B cell (primary cell): ENCODE results near the gene CAPN5. TPM values are rescaled to one million over a fixed set of nuclear protein-coding genes. Genes with fewer than 3 reads are reported as not detected.

Experiments
- ATAC-seq: fragments of 200-7000 bp; cut with Tn5 transposase; one replicate; pipeline ENCODE4 v1.10.0; 2021; ENCODE audit warnings: low read depth, mild to moderate bottlenecking, moderate number of reproducible peaks, moderate library complexity
- CTCF ChIA-PET: fragments of 350-600 bp; sonication (Branson Sonifier 250); formaldehyde crosslinking; loops from one replicate; lab custom pipeline; 2021; ENCODE audit warnings: antibody characterized with exemption, inconsistent platforms; lab: Charles Lee
- POLR2A ChIA-PET: fragments of 350-600 bp; sonication (Branson Sonifier 250); formaldehyde crosslinking; loops from one replicate; lab custom pipeline; 2021; ENCODE audit warnings: antibody characterized with exemption; lab: Charles Lee
- DNase-seq: peaks from one replicate; pipeline ENCODE4 v3.0.0; 2013
- H2AFZ ChIP-seq: 2 replicates; pipeline ENCODE4 v1.6.1; 2012; ENCODE audit warnings: mild to moderate bottlenecking, low read depth, low read length; ENCODE audit not compliant: insufficient read depth, poor library complexity, severe bottlenecking
- H3K27ac ChIP-seq, 2 donors: 1 replicate in 1 of 2; 2 replicates in 1 of 2; pipeline ENCODE4 v1.5.1; 2012 to 2013; ENCODE audit warnings: low read length in 2 of 2, mild to moderate bottlenecking in 2 of 2, moderate library complexity in 1 of 2
- H3K27me3 ChIP-seq, 4 experiments: fragments of 200-600 bp in 1 of 4; sonication (generic) in 1 of 4; replicated peaks in 1 of 4; 1 replicate in 2 of 4; 2 replicates in 2 of 4; pipeline versions ENCODE4 v1.6.1 to v1.7.0; 2013 to 2016; ENCODE audit warnings: low read length in 3 of 4, mild to moderate bottlenecking in 2 of 4, mixed read lengths in 1 of 4, moderate library complexity in 1 of 4; ENCODE audit not compliant: insufficient read depth in 4 of 4, control insufficient read depth in 3 of 4; ENCODE audit errors: control extremely low read depth in 1 of 4
- H3K36me3 ChIP-seq, 2 experiments: replicated peaks in 1 of 2; 1 replicate in 1 of 2; 2 replicates in 1 of 2; pipeline versions ENCODE4 v1.6.1 to v1.7.1; 2013; ENCODE audit warnings: low read length in 1 of 2; ENCODE audit not compliant: insufficient read depth in 2 of 2, control insufficient read depth in 1 of 2; ENCODE audit errors: control extremely low read depth in 1 of 2, extremely low read depth in 1 of 2
- H3K4me1 ChIP-seq, 2 donors: fragments of 200-600 bp in 1 of 2; sonication (generic) in 1 of 2; 1 replicate in 1 of 2; 2 replicates in 1 of 2; pipeline versions ENCODE4 v1.5.1 to v1.6.1; 2013 to 2017; ENCODE audit warnings: low read length in 2 of 2; ENCODE audit not compliant: control insufficient read depth in 2 of 2, insufficient read depth in 2 of 2
- H3K4me2 ChIP-seq: replicated peaks from 2 replicates; pipeline ENCODE3; 2012; ENCODE audit warnings: mild to moderate bottlenecking, low read depth, low read length; ENCODE audit not compliant: poor library complexity, severe bottlenecking
- H3K4me3 ChIP-seq, 5 experiments: fragments of 200-600 bp in 1 of 5; sonication (generic) in 1 of 5; 1 replicate in 3 of 5; 2 replicates in 2 of 5; pipeline versions ENCODE4 v1.5.1 to v1.7.0; 2011 to 2016; ENCODE audit warnings: low read length in 4 of 5, mild to moderate bottlenecking in 4 of 5, low read depth in 2 of 5, control low read depth in 1 of 5, moderate library complexity in 1 of 5; ENCODE audit not compliant: insufficient read depth in 1 of 5; ENCODE audit errors: control extremely low read depth in 1 of 5, extremely low read depth in 1 of 5
- H3K79me2 ChIP-seq: fragments of 200-600 bp; sonication (generic); one replicate; pipeline ENCODE4 v1.6.0; 2016; ENCODE audit warnings: low read length; ENCODE audit not compliant: control insufficient read depth, insufficient read depth
- H3K9ac ChIP-seq: fragments of 200-600 bp; sonication (generic); 2 replicates; pipeline ENCODE4 v1.6.1; 2017; ENCODE audit warnings: mild to moderate bottlenecking, low read length, moderate library complexity
- H3K9me3 ChIP-seq, 3 donors: one replicate each; pipeline versions ENCODE4 v1.6.1 to v1.7.1; 2013; ENCODE audit warnings: low read length in 2 of 3; ENCODE audit not compliant: control insufficient read depth in 2 of 3, insufficient read depth in 1 of 3; ENCODE audit errors: control extremely low read depth in 1 of 3
- H4K20me1 ChIP-seq: 2 replicates; pipeline ENCODE4 v1.6.0; 2012; ENCODE audit warnings: mild to moderate bottlenecking, low read length; ENCODE audit not compliant: insufficient read depth, control insufficient read depth, poor library complexity, severe bottlenecking
- H3K27ac Mint-ChIP-seq: one replicate; pipeline ENCODE4 v1.8.0; 2021; ENCODE audit warnings: mixed read lengths
- H3K27me3 Mint-ChIP-seq: one replicate; pipeline ENCODE4 v1.8.0; 2021; ENCODE audit warnings: mixed read lengths
- H3K4me1 Mint-ChIP-seq: one replicate; pipeline ENCODE4 v1.8.0; 2021; ENCODE audit warnings: mixed read lengths
- H3K4me3 Mint-ChIP-seq: one replicate; pipeline ENCODE4 v1.8.0; 2021; ENCODE audit warnings: mixed read lengths
- H3K9me3 Mint-ChIP-seq: one replicate; pipeline ENCODE4 v1.8.0; 2022; ENCODE audit warnings: mixed read lengths; ENCODE audit not compliant: insufficient read depth
- EZH2 ChIP-seq: IDR thresholded peaks from 2 replicates; pipeline ENCODE4 v1.6.1; 2012; ENCODE audit warnings: borderline replicate concordance, low read depth, mild to moderate bottlenecking, moderate library complexity, low read length; ENCODE audit not compliant: insufficient read depth, poor library complexity, severe bottlenecking
- WGBS: methylation state at CpG from one replicate; pipeline ENCODE4 v1.1.5; 2013; ENCODE audit warnings: missing lambda C conversion rate; ENCODE audit not compliant: insufficient coverage; 5-methylcytosine and 5-hydroxymethylcytosine counted together
- intact Hi-C: fragments of 100-400 bp; cut with micrococcal nuclease; formaldehyde crosslinking; loops from one replicate; pipeline ENCODE4 v1.10.0; 2022
- polyA plus RNA-seq: library from polyadenylated mRNA; depleted of rRNA; stranded (reverse); fragments of >200 nt; gene quantifications from 2 replicates; pipeline ENCODE4 v1.2.3, GENCODE V29; 2012
- total RNA-seq, 2 donors: library from RNA; stranded (reverse); fragments of 120-200 nt in 1 of 2; gene quantifications; 1 replicate in 1 of 2; 2 replicates in 1 of 2; pipeline versions ENCODE4 v1.2.3 to v1.2.4, GENCODE V29; 2013 to 2022
- TF ChIP-seq, protein P1 (sequence below): fragments of 200-600 bp; IDR thresholded peaks from one replicate; pipeline ENCODE4 v1.8.0; 2022; ENCODE audit warnings: antibody characterized with exemption, mild to moderate bottlenecking

CAPN5 gene
- total and polyA plus RNA-seq, 2 donors (not counting 1 experiment from before 2014, with no cell fraction given): 0.74 to 0.78 TPM

DNA sequence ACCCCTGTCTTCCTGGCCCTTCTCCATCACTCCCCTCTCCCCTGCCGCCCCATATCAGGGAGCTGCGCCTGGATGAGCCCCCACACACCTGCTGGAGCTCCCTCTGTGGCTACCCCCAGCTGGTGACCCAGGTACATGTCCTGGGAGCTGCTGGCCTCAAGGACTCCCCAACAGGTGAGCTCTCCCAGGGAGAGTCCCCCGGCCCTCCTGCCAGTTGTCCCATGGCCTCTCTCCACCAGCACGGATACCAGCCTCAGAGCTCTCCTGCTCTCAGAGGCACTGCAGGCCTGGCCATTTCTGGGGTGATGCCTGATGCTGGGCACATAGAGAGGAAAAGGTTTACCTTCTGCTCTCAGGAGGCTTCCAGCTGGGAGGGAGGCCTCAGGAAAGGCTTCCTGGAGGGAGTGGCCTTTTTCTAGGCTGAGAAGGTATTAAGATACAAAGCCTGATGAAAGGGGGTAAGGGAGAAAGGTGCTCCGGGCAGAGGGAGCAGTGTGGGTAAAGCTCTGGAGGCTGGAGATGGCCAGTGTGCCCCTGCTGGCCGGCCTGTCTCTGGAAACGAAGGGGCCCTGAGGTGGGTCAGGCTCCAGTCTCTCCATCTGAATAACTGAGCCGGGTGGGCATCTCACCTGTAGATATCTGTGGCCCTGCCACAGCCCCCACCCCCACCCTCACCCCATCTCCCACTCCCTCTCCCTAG lies 55.3 kb downstream of the CAPN5 start:
- Histone ChIP-seq H3K27me3 (peaks cover 0 to 9% (median 0%) of the 10 kb centered on the region in 4 experiments), H3K9ac (no peak overlapping the region), H3K9me3 (no peaks in the 10 kb centered on the region), H2AFZ (no peak overlapping the region), H3K79me2 (no peaks in the 10 kb centered on the region), H3K27ac (no peak overlapping the region), H3K4me1 (peaks cover 3 to 4% of the 10 kb centered on the region in 2 donors), H3K4me2 (no peak overlapping the region), H3K4me3 (no peak overlapping the region), H4K20me1 (no peaks in the 10 kb centered on the region), H3K36me3 (no peaks in the 10 kb centered on the region)
- H3K27ac Mint-ChIP-seq: no peak overlapping the region
- WGBS: 89% methylated on average over 8 of the region's 8 CpGs
- no peaks in the 10 kb centered on the region for H3K9me3 Mint-ChIP-seq
- POLR2A ChIA-PET: no interaction called here
- DNase-seq (no peak), ATAC-seq (no peak)
- intact Hi-C loops: no loop called here
- CTCF ChIA-PET: no interaction called here
- H3K4me1 Mint-ChIP-seq: peaks cover 9% of the 10 kb centered on the region
- TF ChIP-seq, protein P1, sequence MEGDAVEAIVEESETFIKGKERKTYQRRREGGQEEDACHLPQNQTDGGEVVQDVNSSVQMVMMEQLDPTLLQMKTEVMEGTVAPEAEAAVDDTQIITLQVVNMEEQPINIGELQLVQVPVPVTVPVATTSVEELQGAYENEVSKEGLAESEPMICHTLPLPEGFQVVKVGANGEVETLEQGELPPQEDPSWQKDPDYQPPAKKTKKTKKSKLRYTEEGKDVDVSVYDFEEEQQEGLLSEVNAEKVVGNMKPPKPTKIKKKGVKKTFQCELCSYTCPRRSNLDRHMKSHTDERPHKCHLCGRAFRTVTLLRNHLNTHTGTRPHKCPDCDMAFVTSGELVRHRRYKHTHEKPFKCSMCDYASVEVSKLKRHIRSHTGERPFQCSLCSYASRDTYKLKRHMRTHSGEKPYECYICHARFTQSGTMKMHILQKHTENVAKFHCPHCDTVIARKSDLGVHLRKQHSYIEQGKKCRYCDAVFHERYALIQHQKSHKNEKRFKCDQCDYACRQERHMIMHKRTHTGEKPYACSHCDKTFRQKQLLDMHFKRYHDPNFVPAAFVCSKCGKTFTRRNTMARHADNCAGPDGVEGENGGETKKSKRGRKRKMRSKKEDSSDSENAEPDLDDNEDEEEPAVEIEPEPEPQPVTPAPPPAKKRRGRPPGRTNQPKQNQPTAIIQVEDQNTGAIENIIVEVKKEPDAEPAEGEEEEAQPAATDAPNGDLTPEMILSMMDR: no peak
- no peak for TF ChIP-seq EZH2
- H3K27me3 Mint-ChIP-seq: peaks cover 10% of the 10 kb centered on the region
- no peak overlapping the region for H3K4me3 Mint-ChIP-seq

DNA sequence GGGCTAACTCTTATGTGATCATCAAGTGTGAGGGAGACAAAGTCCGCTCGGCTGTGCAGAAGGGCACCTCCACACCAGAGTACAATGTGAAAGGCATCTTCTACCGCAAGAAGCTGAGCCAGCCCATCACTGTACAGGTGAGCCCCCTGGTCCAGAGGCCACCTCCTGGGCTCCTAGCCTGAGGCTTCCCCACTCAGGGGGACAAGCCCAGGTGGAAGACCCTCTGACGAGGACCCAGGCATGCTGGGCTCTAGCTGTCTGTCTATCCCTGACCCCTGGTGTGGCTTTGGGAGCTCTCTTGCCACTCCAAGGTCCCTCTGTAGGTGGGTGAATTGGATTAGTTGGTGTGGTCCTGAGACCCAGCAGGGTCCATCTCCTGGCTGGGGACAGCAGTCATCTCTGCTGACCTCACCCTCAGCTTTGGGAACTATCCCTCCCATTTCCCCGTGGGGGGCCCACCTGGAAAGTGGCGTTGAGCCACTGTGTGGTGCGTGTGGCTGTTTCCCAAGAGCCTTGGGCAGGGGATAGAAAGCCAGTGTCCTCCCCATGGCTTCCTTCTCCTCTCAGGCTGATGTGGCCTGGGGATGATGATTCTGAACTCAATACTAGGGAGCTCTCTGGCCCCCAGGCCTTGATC lies 55.9 kb downstream of the CAPN5 start:
- intact Hi-C loops: no loop called here
- WGBS: 89% methylated on average over 5 of the region's 7 CpGs
- DNase-seq (no peak), ATAC-seq (no peak)
- no peak overlapping the region for H3K4me3 ChIP-seq
- no peak for TF ChIP-seq EZH2
- TF ChIP-seq, protein P1: no peak
- no peak overlapping the region for H3K27ac Mint-ChIP-seq
- ChIA-PET POLR2A (no interaction called here), CTCF (interaction anchor here (0.7 kb wide), 1 partner anchor 11 kb away, joined by 3 read pairs; no protein-coding TSS in a partner anchor)
- H3K27ac ChIP-seq: no peak overlapping the region
- H3K79me2 ChIP-seq: no peaks in the 10 kb centered on the region
- H4K20me1 ChIP-seq: no peaks in the 10 kb centered on the region
- no peaks in the 10 kb centered on the region for H3K9me3 Mint-ChIP-seq
- no peak overlapping the region for H2AFZ ChIP-seq
- H3K4me1 ChIP-seq: peaks cover 10 to 11% of the 10 kb centered on the region in 2 donors
- peaks cover 0 to 13% (median 0%) of the 10 kb centered on the region in 4 experiments for H3K27me3 ChIP-seq
- no peaks in the 10 kb centered on the region for H3K36me3 ChIP-seq
- H3K9ac ChIP-seq: no peak overlapping the region
- no peaks in the 10 kb centered on the region for H3K9me3 ChIP-seq
- H3K27me3 Mint-ChIP-seq: peaks cover 10% of the 10 kb centered on the region
- peaks cover 15% of the 10 kb centered on the region for H3K4me1 Mint-ChIP-seq
- H3K4me2 ChIP-seq: no peak overlapping the region
- H3K4me3 Mint-ChIP-seq: no peak overlapping the region
